Spleen (tissue), 11 donors: ENCODE results near the gene APOBEC3C. TPM values are rescaled to one million over a fixed set of nuclear protein-coding genes. Genes with fewer than 3 reads are reported as not detected.
A peak's percentile ranks its signal among the peaks of the same experiment; 100 is the strongest.

ENCODE experiments used
- DNase-seq: peaks from one replicate; pipeline ENCODE4 v3.0.0-alpha.2; 2020
- H3K27ac ChIP-seq, 8 donors: fragments of 200-600 bp; sonication (generic) in 7 of 8; 1 replicate in 4 of 8; 2 replicates in 4 of 8; pipeline versions ENCODE4 v1.5.0 to v1.8.0; 2016 to 2021; ENCODE audit warnings: inconsistent platforms in 4 of 8, mild to moderate bottlenecking in 4 of 8, moderate library complexity in 1 of 8
- H3K27me3 ChIP-seq, 7 donors: fragments of 200-600 bp; sonication (generic) in 6 of 7; replicated peaks in 1 of 7; 1 replicate in 4 of 7; 2 replicates in 3 of 7; pipeline versions ENCODE4 v1.5.0 to v1.8.0; 2016 to 2021; ENCODE audit warnings: inconsistent platforms in 3 of 7, mild to moderate bottlenecking in 1 of 7
- H3K36me3 ChIP-seq, 6 donors: fragments of 200-600 bp; sonication (generic) in 5 of 6; 1 replicate in 4 of 6; 2 replicates in 2 of 6; pipeline versions ENCODE4 v1.5.0 to v1.8.0; 2016 to 2021; ENCODE audit warnings: inconsistent platforms in 2 of 6
- H3K4me1 ChIP-seq, 6 donors: fragments of 200-600 bp; sonication (generic) in 5 of 6; 1 replicate in 3 of 6; 2 replicates in 3 of 6; pipeline versions ENCODE4 v1.5.0 to v1.8.0; 2016 to 2021; ENCODE audit warnings: inconsistent platforms in 3 of 6
- H3K4me3 ChIP-seq, 8 donors: fragments of 200-600 bp; sonication (generic) in 7 of 8; 1 replicate in 4 of 8; 2 replicates in 4 of 8; pipeline versions ENCODE4 v1.5.0 to v1.8.0; 2016 to 2021; ENCODE audit warnings: inconsistent platforms in 4 of 8, mild to moderate bottlenecking in 4 of 8, moderate library complexity in 2 of 8
- H3K9me3 ChIP-seq, 8 donors: fragments of 200-600 bp; sonication (generic) in 7 of 8; 1 replicate in 4 of 8; 2 replicates in 4 of 8; pipeline versions ENCODE4 v1.5.0 to v1.8.0; 2016 to 2021; ENCODE audit warnings: inconsistent platforms in 4 of 8
- CTCF ChIP-seq, 11 experiments: fragments of 200-600 bp in 7 of 11; fragments of 450-650 bp in 4 of 11; sonication (generic) in 4 of 11; IDR thresholded peaks in 8 of 11; conservative IDR thresholded peaks in 3 of 11; 1 replicate in 7 of 11; 2 replicates in 4 of 11; pipeline versions ENCODE4 v1.4.0 to v1.8.0; 2016 to 2021; ENCODE audit warnings: antibody characterized with exemption in 11 of 11, inconsistent platforms in 4 of 11, mild to moderate bottlenecking in 1 of 11
- POLR2A ChIP-seq, 3 donors: fragments of 450-650 bp; IDR thresholded peaks; one replicate each; pipeline ENCODE4 v1.5.1; 2017; ENCODE audit warnings: antibody characterized with exemption in 3 of 3, mild to moderate bottlenecking in 1 of 3
- POLR2AphosphoS5 ChIP-seq, 3 donors: sonication (generic); formaldehyde crosslinking; IDR thresholded peaks; one replicate each; pipeline ENCODE4 v1.5.1; 2017; ENCODE audit warnings: antibody characterized with exemption in 3 of 3
- WGBS, 5 donors: extraction: QIAGEN DNeasy Blood & Tissue Kit in 3 of 5; methylation state at CpG; one replicate each; pipeline versions ENCODE4 v1.1.5 to v1.1.7; 2013 to 2018; 5-methylcytosine and 5-hydroxymethylcytosine counted together
- intact Hi-C: fragments of 100-400 bp; cut with DNase I; formaldehyde crosslinking; loops from one replicate; pipeline ENCODE4 v1.15.0; 2023; ENCODE audit warnings: low total_unique reads
- polyA plus RNA-seq, 3 donors: library from polyadenylated mRNA; stranded (reverse); fragments of 200-250 nt; gene quantifications; one replicate each; pipeline ENCODE4 v1.2.1, GENCODE V29; 2013
- total RNA-seq, 7 donors: library from RNA; depleted of rRNA in 3 of 7; stranded (reverse); fragments of >200 nt in 3 of 7; fragmentation: NEBNext Ultra II Directional in 4 of 7; extraction: Animal tissue kit (Norgen Biotek cat#: 25700) in 4 of 7; gene quantifications; one replicate each; pipeline versions ENCODE4 v1.1.0 to v1.2.1, GENCODE V29; 2016 to 2021
- donor health status: healthy with polysubstance abuse.
- donor health status: DM: no; HTN: no; CAD: no; lungs with moderate emphysema.
- donor health status: DM: no; HTN: no; CAD: no.
- donor health status: Bipolar disorder and iron deficiency.
- donor health status: healthy.
- donor health status: DM: no; HTN: no; CAD: no.
- donor health status: DM: yes; HTN: yes; CAD: no.

The APOBEC3C gene
- total and polyA plus RNA-seq, 10 donors = 23.5 to 72.4 (median 49.7) TPM

GRCh38 chr22:38971791-38972190 is 42.3 kb upstream of the APOBEC3C start:
- Histone ChIP-seq H3K27me3 (peaks cover 0 to 34% (median 0%) of the 10 kb centered on the region in 7 donors), H3K4me3 (no peak overlapping the region), H3K4me1 (peaks cover 0 to 46% (median 24%) of the 10 kb centered on the region in 6 donors), H3K27ac (peak overlapping the region in 1 of 8 donors; percentile 23), H3K9me3 (no peaks in the 10 kb centered on the region), H3K36me3 (no peaks in the 10 kb centered on the region)
- no peak for DNase-seq
- intact Hi-C loops = no loop called here
- TF ChIP-seq POLR2A (IDR thresholded peaks at IDR 0.05) (no peak), CTCF (IDR thresholded peaks at IDR 0.05 in 8 of 11, conservative IDR thresholded peaks at IDR 0.05 in 3 of 11) (no peak), POLR2AphosphoS5 (IDR thresholded peaks at IDR 0.05) (no peak)
- WGBS, 5 donors = 79 to 94% (median 88%) methylated on average over 3 of the region's 3 CpGs; no CpG with 5 or more reads in 1 of the 5 donors

- intact Hi-C loops = no loop called here
- Histone ChIP-seq H3K9me3 (no peaks in the 10 kb centered on the region), H3K36me3 (no peaks in the 10 kb centered on the region), H3K27ac (peak overlapping the region in 1 of 8 donors; percentile 23), H3K4me1 (peaks cover 0 to 38% (median 19%) of the 10 kb centered on the region in 6 donors), H3K4me3 (no peak overlapping the region), H3K27me3 (peaks cover 0 to 33% (median 0%) of the 10 kb centered on the region in 7 donors)
- DNase-seq = no peak
- 71 to 86% (median 82%) methylated on average over 5 of the region's 5 CpGs; no CpG with 5 or more reads in 1 of the 5 donors for WGBS, 5 donors
- TF ChIP-seq CTCF (IDR thresholded peaks at IDR 0.05 in 8 of 11, conservative IDR thresholded peaks at IDR 0.05 in 3 of 11) = no peak
- no peak for TF ChIP-seq POLR2AphosphoS5 (IDR thresholded peaks at IDR 0.05)
These were observed 41.5 kb upstream of the APOBEC3C start for GRCh38 chr22:38972558-38972957.

- Histone ChIP-seq H3K27me3 (peaks cover 0 to 28% (median 0%) of the 10 kb centered on the region in 7 donors), H3K36me3 (no peaks in the 10 kb centered on the region), H3K4me1 (peaks cover 0 to 29% (median 10%) of the 10 kb centered on the region in 6 donors), H3K4me3 (no peak overlapping the region), H3K27ac (no peak overlapping the region), H3K9me3 (no peaks in the 10 kb centered on the region)
- TF ChIP-seq POLR2AphosphoS5 (IDR thresholded peaks at IDR 0.05) = no peak
- peak in 8 of 11 experiments; percentile 57 to 84 (median 78) for TF ChIP-seq CTCF (IDR thresholded peaks at IDR 0.05 in 8 of 11, conservative IDR thresholded peaks at IDR 0.05 in 3 of 11)
- peak; percentile 74 for DNase-seq
- WGBS, 5 donors = 44 to 54% (median 46%) methylated on average over 14 to 15 of the region's 15 CpGs; no CpG with 5 or more reads in 1 of the 5 donors
- intact Hi-C loops = no loop called here
These were observed 40.5 kb upstream of the APOBEC3C start for GRCh38 chr22:38973289-38974169.

- TF ChIP-seq CTCF (IDR thresholded peaks at IDR 0.05 in 8 of 11, conservative IDR thresholded peaks at IDR 0.05 in 3 of 11) (no peak), POLR2A (IDR thresholded peaks at IDR 0.05) (no peak), POLR2AphosphoS5 (IDR thresholded peaks at IDR 0.05) (no peak)
- intact Hi-C loops = no loop called here
- no peak for DNase-seq
- no peak overlapping the region for H3K4me3 ChIP-seq
- no peaks in the 10 kb centered on the region for H3K36me3 ChIP-seq
- H3K4me1 ChIP-seq = peaks cover 0 to 24% (median 6%) of the 10 kb centered on the region in 6 donors
- H3K27ac ChIP-seq = no peak overlapping the region
- 87 to 92% (median 90%) methylated on average over 18 of the region's 18 CpGs; no CpG with 5 or more reads in 1 of the 5 donors for WGBS, 5 donors
- H3K9me3 ChIP-seq = no peaks in the 10 kb centered on the region
- peaks cover 0 to 27% (median 0%) of the 10 kb centered on the region in 7 donors for H3K27me3 ChIP-seq
These were observed 39.8 kb upstream of the APOBEC3C start for GRCh38 chr22:38974170-38974825.
